ENCODE measurements around the gene HMGCL.

HMGCL gene

GRCh38 chr1:23825076-23825761 is at the start of gene HMGCL (continued):
- TF ChIP-seq, protein P1, sequence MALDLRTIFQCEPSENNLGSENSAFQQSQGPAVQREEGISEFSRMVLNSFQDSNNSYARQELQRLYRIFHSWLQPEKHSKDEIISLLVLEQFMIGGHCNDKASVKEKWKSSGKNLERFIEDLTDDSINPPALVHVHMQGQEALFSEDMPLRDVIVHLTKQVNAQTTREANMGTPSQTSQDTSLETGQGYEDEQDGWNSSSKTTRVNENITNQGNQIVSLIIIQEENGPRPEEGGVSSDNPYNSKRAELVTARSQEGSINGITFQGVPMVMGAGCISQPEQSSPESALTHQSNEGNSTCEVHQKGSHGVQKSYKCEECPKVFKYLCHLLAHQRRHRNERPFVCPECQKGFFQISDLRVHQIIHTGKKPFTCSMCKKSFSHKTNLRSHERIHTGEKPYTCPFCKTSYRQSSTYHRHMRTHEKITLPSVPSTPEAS (tag by site-specific recombination; IDR thresholded peaks at IDR 0.05) = no peak
- no peak for TF ChIP-seq MYNN (tag by site-specific recombination; IDR thresholded peaks at IDR 0.05; ENCODE audit: borderline replicate concordance)
- TF ChIP-seq ZFP37 (tag by site-specific recombination; IDR thresholded peaks at IDR 0.05) = peak; percentile 76; the same call in 1 of the 2 replicates
- peak; percentile 92 for TF ChIP-seq YY2 (tag by site-specific recombination; IDR thresholded peaks at IDR 0.05)
- TF ChIP-seq FEZF1 (tag by site-specific recombination; IDR thresholded peaks at IDR 0.05) = no peak
- TF ChIP-seq ZSCAN23 (tag by site-specific recombination; IDR thresholded peaks at IDR 0.05) = no peak
- TF ChIP-seq ZNF266 (tag by site-specific recombination; IDR thresholded peaks at IDR 0.05; ENCODE audit: low read depth) = no peak
- TF ChIP-seq INSM2 (tag by site-specific recombination; IDR thresholded peaks at IDR 0.05) = no peak
- TF ChIP-seq ZNF404 (tag by site-specific recombination; IDR thresholded peaks at IDR 0.05) = no peak
- TF ChIP-seq ZNF157 (tag by site-specific recombination; IDR thresholded peaks at IDR 0.05) = no peak
- TF ChIP-seq HIC1 (tag by site-specific recombination; IDR thresholded peaks at IDR 0.05) = peak; percentile 34; the same call in 1 of the 2 replicates
- TF ChIP-seq GLIS1 (tag by site-specific recombination; IDR thresholded peaks at IDR 0.05) = peak; percentile 31; the same call in 1 of the 2 replicates
- no peak for TF ChIP-seq PRDM6 (tag by site-specific recombination; IDR thresholded peaks at IDR 0.05)
- TF ChIP-seq ZBTB1 (tag by site-specific recombination; IDR thresholded peaks at IDR 0.05) = no peak
- peak; percentile 98 for TF ChIP-seq ZNF335 (tag by site-specific recombination; conservative IDR thresholded peaks at IDR 0.05)
- TF ChIP-seq, protein P2, sequence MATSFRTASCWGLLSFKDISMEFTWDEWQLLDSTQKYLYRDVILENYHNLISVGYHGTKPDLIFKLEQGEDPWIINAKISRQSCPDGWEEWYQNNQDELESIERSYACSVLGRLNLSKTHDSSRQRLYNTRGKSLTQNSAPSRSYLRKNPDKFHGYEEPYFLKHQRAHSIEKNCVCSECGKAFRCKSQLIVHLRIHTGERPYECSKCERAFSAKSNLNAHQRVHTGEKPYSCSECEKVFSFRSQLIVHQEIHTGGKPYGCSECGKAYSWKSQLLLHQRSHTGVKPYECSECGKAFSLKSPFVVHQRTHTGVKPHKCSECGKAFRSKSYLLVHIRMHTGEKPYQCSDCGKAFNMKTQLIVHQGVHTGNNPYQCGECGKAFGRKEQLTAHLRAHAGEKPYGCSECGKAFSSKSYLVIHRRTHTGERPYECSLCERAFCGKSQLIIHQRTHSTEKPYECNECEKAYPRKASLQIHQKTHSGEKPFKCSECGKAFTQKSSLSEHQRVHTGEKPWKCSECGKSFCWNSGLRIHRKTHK (tag by site-specific recombination; IDR thresholded peaks at IDR 0.05) = no peak
- TF ChIP-seq ZNF311 (tag by site-specific recombination; IDR thresholded peaks at IDR 0.05; ENCODE audit: borderline replicate concordance) = no peak
- TF ChIP-seq SCRT2 (tag by site-specific recombination; IDR thresholded peaks at IDR 0.05) = no peak
- no peak for TF ChIP-seq OSR2 (tag by site-specific recombination; IDR thresholded peaks at IDR 0.05)
- 0 out of 2 replicates have a peak, but pooled peaks have one; percentile 52 for TF ChIP-seq ZNF600 (tag by site-specific recombination; IDR thresholded peaks at IDR 0.05)
- no peak for TF ChIP-seq ZNF16 (tag by site-specific recombination; IDR thresholded peaks at IDR 0.05; ENCODE audit: low read depth)
- TF ChIP-seq ZNF747 (tag by site-specific recombination; IDR thresholded peaks at IDR 0.05) = no peak
- no peak for TF ChIP-seq ZNF239 (tag by site-specific recombination; IDR thresholded peaks at IDR 0.05)
- TF ChIP-seq HOXC10 (CRISPR knock-in tag; IDR thresholded peaks at IDR 0.05) = no peak
- TF ChIP-seq, protein P3, sequence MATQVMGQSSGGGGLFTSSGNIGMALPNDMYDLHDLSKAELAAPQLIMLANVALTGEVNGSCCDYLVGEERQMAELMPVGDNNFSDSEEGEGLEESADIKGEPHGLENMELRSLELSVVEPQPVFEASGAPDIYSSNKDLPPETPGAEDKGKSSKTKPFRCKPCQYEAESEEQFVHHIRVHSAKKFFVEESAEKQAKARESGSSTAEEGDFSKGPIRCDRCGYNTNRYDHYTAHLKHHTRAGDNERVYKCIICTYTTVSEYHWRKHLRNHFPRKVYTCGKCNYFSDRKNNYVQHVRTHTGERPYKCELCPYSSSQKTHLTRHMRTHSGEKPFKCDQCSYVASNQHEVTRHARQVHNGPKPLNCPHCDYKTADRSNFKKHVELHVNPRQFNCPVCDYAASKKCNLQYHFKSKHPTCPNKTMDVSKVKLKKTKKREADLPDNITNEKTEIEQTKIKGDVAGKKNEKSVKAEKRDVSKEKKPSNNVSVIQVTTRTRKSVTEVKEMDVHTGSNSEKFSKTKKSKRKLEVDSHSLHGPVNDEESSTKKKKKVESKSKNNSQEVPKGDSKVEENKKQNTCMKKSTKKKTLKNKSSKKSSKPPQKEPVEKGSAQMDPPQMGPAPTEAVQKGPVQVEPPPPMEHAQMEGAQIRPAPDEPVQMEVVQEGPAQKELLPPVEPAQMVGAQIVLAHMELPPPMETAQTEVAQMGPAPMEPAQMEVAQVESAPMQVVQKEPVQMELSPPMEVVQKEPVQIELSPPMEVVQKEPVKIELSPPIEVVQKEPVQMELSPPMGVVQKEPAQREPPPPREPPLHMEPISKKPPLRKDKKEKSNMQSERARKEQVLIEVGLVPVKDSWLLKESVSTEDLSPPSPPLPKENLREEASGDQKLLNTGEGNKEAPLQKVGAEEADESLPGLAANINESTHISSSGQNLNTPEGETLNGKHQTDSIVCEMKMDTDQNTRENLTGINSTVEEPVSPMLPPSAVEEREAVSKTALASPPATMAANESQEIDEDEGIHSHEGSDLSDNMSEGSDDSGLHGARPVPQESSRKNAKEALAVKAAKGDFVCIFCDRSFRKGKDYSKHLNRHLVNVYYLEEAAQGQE (tag by site-specific recombination; IDR thresholded peaks at IDR 0.05) = no peak
- TF ChIP-seq ZNF571 (tag by site-specific recombination; IDR thresholded peaks at IDR 0.05) = no peak
- TF ChIP-seq ZNF624 (tag by site-specific recombination; IDR thresholded peaks at IDR 0.05) = no peak

All from HEK293 (cell line).